ENCODE results near the gene ASTN2.
"Not testable (repeated sequence)": the region's sequence is repeated elsewhere in the genome, so short reads cannot be mapped to it uniquely, and the experiment has no call there.

The ASTN2 gene

DNA sequence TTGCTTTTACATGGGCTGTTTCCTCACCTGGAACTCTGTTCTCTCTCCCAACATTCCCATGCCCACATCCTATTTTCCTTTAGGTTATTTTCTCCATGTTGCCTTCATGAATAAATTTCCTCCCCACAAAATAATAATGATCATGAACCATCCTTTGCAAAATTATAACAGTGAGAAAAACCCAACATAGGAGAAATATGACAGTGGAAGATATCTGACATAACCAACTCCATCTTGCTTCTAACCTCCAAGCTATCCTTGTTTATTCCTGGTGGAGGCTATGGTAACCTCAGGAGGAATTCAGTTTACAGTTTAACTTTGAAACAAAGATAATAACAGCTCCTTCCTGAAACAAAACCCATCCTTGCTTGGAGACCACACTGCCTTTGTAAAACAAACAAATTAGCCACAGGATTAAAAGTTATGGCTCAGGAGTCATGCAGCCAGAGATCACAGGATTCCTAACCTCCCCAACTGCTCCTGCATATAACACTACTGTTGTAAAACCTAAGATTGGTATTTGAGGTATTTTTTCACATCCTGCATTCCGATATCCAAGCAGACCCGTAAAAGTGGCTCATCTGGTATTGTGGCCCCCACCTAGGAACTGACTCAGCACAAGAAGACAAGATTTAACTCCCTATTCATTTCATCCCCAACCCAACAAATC lies 515.4 kb downstream of the ASTN2 start:
- DNase-seq = no peak

DNA sequence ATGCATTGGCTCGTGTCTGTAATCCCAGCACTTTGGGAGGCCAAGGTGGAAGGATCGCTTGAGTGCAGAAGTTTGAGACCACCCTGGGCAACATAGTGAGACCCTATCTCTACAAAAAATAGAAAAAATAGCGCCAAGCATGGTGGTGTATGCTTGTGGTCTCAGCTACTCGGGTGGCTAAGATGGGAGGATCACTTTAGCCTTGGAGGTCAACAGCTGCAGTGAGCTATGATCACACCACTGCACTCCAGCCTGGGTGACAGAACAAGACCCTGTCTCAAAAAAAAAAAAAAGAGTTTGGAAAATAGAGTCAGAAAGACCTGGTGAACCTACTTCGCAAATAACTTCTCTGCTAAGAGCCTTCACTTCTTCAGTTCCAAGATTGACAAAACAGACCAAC lies 516.7 kb downstream of the ASTN2 start:
- not testable (repeated sequence) for DNase-seq

DNA sequence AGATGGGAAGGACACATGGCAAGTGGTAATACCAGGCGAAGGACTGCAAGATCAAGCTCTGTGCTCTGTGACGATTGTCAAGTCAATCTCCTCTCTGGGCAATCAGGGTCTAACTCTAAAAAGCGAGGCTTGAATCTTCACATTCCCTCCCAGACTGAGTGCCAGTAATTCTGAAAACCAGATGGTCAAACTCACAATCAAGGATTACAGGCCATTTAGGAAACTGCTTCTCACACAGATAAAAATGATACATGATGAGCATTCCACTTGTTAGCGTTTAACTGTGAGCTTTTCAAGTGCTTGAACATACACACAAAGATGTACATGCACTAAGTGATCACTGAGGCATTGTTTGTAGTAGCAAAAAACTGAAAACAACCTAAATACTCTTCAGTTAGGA lies 517.7 kb downstream of the ASTN2 start:
- no peak for DNase-seq

DNA sequence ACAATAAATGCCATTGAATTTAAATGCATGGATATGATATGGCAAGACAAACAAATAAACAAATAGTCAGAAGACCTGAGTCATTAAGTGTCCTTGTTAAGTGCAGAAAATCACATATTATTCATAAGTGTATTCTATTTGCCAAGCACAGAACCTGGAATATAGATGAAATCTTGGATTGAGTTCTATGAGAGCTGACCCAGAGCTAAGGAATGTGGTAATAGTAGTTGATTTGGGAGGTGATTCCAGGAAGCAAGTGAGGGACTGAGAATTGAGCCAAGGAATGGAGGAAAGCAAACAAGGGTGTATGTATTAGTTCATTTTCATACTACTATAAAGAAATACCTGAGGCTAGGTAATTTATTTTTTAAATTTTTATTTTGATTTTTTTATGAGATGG lies 518.9 kb downstream of the ASTN2 start:
- no peak for DNase-seq

DNA sequence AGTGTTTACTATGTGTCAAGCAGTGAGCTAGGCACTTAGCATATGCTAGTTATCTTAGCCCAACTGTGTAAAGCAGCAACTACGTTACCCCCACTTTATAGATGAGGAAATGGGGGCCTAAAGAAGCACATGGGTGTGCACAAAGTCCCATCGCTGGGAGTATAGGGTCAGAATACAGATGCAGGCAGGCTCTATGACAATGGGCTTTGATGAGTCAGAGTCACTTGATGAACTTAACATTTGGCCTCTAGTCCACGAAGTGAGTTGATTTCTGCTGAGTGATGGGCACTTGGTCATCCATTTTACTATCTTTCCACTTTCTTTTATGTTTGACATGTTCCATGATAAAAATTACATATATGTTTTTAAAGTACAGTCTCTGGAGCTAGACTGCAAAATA lies 523.4 kb downstream of the ASTN2 start:
- DNase-seq = no peak

DNA sequence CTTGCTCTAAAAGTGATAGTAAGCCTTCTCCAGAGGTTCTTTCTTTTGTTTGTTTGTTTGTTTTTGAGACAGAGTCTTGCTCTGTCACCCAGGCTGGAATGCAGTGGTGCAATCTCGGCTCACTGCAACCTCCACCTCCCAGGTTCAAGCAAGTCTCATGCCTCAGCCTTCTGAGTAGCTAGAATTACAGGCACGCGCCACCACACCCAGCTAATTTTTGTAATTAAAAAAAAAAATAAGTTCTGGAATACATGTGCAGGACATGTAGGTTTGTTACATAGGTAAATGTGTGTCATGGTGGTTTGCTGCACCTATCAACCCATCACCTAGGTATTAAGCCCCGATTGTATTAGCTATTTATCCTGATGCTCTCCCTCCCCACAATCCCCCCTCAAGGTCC lies 526.4 kb downstream of the ASTN2 start:
- not testable (repeated sequence) for DNase-seq

DNA sequence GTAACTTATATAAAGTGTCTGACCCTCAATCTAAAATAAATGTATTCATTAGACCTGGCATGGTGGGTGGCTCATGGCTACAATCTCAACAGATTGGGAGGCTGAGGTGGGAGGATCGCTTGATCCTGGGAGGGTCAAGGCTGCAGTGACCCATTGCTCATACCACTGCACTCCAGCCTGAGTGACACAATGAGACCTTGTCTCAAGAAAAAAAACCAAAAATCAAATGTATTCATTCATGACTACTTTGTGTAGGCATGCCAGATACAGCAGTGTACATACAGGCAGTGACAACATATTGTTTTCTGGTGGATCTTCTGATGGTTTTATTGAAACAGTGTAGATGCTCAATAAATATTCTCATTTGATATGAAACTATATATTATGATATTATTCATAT lies 526.8 kb downstream of the ASTN2 start:
- DNase-seq = no peak

DNA sequence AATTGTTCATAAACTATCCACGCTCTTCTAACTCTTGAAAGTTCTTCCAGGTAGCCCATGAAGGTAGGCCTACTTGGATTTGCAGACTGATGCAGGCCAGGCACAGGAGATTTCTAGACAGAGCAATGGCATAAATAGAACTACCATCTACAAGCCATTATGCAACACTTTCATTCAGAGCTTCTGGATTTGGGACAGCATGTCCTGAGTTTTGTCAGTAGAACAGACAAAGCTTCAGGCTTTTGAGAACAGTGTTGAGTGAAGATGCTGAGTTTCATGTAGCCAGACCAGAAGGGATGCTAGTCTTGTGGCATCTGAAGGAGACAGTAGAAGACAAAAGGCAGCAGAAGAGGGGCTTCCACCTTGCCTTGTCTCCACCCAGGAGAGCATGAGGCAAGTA lies 531.2 kb downstream of the ASTN2 start:
- DNase-seq = no peak

DNA sequence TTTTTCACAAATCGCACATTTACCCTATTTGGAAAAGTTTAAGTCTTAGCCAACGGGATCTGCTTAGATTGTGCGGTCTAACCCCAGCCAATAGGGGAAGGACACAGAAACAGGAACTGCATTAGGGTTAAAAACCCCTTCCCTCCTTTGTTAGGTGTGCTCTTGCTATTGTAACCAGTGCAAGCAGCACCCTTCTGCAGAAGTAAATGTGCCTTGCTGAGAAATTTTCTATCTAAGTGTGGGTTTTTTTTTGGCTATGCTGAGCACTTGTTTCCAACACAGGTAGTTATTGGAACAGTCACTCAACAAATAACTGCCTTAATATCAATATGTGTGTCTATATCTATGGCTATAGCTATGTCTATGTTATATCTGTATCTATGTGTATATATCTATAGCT lies 537.8 kb downstream of the ASTN2 start:
- no peak for DNase-seq

DNA sequence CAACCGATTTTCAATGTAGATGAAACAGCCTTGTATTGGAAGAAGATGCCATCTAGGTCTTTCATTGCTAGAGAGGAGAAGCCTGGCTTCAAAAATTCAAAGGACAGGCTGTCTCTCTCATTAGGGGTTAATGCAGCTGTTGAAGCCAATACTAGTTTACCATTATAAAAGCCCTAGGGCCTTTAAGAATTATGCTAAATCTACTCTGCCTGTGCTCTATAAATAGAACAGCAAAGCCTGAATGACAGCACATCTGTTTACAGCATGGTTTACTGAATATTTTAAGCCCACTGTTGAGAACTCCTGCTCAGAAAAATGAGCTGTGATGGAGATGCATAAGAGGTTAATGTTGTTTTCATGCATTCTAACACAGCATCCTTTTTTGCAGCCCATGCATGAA lies 539.3 kb downstream of the ASTN2 start:
- no peak for DNase-seq

DNA sequence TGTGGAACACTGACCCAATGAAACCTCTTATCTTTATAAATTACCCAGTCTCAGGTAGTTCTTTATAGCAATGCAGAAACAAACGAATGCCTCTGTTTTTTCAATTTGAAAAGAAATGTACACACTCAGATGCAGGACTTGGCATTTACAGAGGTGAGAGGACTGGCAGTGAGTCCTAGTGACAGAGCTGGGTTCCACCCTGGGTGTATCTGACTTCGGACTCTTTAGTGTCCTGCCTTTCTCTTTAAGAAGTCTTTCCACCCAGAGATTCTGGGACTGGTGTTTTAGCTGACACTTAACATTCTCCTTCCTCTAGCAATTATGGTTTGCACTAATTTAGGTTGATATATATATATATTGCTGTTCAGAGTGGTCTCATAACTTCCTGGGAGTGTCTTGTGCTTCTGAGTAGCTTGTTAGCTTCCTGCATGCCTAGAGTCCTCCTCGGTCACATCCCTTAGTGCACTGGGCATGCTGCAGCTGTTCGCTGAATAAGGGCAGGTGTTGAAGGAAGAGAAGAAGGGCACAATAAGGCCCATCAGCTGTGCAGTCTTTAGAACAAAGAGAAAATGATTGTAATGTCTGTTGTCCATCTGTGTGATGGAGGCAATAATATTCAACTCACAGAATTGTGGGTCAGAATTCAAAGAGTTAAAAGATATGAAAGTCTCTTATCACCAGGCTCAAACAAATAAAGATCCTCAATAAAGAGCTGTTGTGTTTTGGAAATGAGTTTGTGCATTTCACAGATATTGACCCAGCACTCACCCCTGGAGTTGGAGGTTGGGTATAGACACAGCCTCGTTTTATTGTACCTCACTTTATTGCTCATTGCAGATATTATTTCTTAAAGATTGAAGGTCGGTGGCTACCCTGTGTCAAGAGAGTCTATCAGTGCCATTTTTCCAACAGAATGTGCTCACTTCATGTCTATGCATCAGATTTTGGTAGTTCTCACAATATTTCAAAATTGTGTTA lies 540.6 kb downstream of the ASTN2 start:
- no peak for DNase-seq

DNA sequence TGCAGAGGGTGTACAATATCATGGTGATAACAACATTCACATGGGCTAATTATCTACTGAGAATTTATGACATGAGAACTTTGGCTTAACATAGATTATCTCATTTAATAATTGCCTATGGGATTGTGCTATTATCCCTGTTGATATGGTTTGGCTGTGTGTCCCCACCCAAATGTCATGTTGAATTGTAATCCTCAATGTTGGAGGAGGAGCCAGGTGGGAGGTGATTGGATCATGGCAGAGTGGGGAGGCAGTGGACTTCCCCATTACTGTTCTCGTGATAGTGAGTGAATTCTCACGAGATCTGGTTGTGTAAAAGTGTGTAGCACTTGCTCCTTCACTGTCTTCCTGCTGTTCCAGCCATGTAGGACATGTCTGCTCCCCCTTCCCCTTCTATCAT lies 541.4 kb downstream of the ASTN2 start:
- no peak for DNase-seq

DNA sequence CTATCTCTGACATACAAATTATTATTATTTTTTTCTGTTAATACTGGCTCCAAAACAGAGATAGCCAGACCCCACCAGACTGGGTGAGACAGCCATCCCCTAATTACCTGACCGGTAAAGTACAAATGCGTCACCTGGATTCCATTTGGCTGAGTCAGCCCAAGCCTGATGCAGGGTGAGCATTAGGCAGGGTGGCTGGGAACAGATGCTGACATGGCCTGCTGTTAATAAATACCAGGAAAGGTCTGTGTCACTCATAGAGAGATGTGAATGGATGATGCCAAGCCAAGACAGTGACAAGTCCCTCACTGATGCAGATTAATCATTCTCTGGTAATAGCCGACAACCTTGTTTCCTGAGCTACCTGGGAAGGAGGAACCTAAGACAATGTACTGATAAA lies 544.3 kb downstream of the ASTN2 start:
- no peak for DNase-seq

DNA sequence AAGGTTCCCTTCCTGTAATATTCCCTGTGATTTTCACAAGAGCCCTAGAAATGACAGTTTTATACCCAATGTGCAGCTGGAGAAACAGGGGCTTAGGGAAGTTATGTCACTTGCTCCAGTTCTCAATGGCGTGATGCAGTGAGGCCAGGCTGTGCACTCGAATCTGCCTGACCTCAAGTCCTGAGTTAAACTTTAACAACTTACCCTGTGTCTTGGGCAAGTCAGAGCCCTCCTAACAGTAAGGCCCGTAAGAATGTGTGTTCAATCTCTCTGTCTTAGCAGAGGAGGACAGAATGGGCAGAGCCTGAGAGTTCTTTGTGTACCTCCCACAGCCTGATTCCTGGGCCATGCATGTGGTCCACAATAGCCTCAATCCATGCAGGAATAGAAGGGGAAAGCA lies 546.7 kb downstream of the ASTN2 start:
- no peak for DNase-seq

DNA sequence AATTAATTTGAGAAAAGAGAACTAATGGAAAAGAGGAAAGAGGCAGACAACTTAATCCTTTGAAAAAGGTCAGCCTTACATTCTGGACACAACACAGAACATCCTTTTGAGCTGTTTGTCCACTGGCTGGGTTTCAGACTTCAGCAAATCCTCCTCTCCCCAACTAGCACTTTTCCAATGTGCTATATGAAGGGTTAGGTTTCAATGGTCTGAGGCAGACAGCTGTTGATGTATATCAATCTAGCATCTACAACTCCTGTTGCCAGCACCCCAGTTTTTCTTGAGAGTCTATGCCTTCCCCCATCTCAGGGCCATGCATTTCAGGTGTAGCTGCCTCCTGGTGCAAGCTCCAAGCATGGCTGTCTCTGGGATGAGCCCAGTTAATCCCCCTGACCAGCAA lies 553.5 kb downstream of the ASTN2 start:
- DNase-seq = no peak

DNA sequence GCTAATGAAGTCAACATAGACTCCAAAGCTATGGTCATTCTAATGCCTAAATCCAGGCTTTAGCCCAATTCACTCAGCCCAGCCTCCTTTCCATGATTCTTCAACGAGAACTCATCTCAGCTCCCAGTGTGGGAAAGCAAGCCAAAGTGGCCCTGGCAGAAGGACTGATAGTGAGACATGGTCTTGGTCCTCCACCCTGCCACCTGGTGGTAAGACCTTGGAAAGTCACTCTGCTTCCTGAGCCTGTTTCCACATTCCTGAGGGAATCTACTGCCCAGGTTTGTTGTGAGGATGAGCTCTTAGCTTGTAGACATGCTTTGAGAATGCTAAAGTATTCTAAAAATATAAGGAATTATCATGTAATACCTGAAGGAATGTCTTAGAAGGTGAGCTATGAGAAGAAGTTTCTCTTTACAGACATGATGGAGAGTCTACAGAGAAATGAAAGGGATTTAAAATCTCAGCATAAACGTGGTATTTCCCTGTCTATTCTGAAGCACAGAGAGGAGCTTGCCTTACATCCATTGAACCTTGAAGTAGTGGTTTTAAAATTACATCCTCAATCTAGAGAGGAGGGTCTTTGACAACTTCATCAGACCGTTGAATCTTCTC lies 554.2 kb downstream of the ASTN2 start:
- DNase-seq = no peak

DNA sequence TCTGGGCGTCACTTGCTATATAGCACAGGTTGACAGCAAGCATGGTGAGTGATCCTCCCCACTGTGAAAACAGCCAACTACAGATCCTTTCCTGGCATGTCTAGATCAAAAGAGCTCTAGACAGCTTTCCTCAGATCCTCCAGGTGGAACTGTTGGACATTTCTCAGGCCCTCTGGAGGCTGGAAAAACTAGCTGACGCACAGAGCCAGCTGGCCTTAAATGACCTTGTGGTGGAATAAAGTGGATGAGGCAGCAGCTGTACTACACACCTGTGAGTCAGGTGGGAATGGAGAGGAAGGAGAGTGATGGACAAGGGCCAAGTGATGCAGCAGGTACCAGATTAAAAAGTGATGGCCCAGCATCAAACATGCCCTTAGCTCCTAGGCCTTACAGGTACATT lies 555.1 kb downstream of the ASTN2 start:
- no peak for DNase-seq

DNA sequence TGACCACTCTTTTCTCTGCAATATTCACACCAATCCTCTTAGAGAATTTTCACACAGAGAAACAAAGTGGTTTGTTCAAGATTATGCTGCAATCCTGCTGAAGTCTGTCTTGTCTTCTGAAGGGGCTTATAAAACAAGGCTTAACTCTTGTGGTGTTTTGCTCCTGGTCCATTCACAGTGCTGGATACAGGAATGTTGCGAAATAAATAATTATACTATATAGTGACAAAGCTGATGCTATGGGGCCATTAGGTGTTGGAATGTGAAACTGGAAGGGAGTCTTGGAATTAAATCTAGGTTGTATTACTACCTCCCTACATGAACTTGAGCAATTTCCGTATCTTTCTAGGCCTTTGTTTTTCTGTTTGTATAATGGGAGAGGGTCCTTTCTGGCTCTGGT lies 557.5 kb downstream of the ASTN2 start:
- no peak for DNase-seq

DNA sequence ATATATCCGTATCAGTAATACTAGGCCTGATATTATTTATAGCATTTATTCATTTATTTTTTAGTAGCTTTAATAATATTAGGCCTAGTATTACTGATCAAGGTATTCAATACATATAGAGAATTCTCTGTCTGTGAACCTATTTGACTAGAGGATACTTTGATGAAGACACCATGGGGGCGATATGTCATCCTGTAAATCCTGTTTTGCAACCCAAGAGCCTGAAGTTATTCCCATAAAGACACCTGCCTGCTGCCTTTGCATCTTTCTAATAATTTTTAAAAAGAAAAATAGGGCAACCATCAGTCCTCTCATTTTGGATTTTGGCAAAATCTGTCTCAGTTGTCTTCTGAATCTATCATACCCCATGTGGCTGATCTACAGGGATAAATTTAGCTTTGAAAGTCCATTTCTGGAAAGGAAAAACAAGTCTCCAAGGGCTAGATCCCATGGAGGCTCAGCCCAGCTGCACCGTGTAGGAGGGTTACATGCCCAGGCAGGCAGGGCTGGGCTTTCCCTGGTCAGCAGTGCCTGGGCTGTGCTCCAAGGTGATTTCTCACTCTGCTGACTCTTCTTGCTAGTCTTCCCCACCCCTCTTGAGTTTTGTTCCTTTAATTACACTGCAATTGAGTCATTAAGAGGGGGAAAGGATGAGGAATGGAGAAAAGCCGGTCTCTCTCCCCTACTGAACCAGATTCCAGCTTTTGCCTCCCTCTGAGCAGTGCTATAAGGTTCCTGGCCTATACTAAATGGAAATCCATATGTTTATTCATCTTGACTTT lies 558.8 kb downstream of the ASTN2 start:
- no peak for DNase-seq

DNA sequence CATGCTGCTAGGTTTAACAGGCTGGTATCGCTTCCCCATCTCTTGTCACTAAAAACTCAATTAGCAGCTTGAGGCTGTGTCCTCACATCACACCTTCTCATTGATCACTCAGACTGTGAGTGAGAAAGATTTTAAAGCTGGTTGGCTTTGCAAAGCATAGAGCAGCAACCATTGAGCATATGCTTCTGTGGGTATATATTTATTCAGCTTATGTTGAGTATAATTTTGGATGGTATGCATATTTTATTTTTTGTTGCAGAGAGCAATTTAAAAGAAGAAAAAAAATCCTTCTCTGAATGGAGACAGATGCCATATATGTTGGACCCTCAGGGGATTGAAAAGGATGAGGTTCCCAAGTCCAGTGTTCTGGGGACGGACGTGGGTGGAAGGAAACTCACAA lies 565.1 kb downstream of the ASTN2 start:
- DNase-seq = no peak

DNA sequence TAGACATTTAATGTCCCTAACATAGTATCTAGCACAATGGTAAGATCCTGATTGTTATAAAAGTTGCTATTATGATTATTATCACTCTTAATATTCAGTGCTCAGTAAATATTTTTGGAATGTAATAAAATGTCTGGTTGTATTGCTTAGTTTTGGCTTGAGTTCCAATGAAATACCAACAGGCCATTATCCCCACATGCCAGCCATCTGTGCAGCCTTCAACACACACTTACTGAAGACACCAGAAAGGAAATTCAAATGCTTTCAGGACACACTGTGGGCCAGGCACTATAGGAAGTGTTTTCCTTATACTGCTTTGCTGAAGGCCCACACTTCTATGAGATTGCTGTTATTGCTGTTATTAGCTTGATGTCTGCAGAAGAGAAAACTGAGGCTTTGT lies 570.2 kb downstream of the ASTN2 start:
- no peak for DNase-seq

DNA sequence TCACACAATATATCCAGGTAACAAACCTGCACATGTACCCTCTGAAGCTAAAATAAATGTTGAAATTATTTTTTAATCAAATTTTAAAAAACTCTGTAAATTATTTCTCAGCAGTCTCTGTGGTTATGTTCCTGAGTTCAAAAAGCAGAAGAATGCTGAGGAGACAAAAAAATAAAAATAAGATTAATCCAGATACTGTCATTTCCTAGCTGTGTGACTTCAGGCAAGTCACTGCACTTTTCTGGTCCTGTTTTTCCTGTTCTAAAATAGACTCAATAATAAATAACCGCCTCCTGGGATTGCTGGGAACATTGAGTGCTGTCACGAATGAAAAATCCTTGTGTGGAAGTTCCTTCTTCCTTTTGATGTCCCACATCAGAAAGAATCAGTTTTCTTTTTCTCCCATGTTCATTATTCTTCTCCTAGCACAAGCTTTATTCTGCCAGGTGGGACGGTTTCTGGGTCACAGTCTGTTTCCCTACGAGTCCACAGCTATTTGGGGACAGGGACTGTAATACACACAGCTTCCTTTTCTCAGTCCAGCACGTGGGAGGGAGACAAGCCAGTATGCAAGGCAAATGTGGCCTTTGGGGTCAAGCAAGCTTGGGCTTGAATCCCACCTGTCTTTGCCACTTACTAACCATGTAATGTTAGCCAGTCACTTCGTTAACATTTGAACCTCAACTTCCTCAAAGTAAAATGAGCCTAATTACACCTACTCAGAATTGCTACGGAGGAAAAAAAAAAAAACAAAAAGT lies 570.8 kb downstream of the ASTN2 start:
- no peak for DNase-seq
